Measurements from ENCODE around the gene NTNG1. TPM values are rescaled to one million over a fixed set of nuclear protein-coding genes. Genes with fewer than 3 reads are reported as not detected.

The NTNG1 gene
- total RNA-seq, 4 donors from 2014 or later, result 0.20 to 3.0 (median 1.0) TPM

GRCh38 chr1:107439567-107439966 lies 298.7 kb downstream of the NTNG1 start:
- peaks cover 0 to 4% (median 0%) of the 10 kb centered on the region in 3 donors for H3K4me1 ChIP-seq
- H3K27me3 ChIP-seq, result no peaks in the 10 kb centered on the region
- H3K27ac ChIP-seq, result no peak overlapping the region
- no peaks in the 10 kb centered on the region for H3K9me3 ChIP-seq
- 78 to 79% methylated on average over 3 of the region's 3 CpGs for WGBS, 2 donors (ENCODE audit: low coverage in 1 of 2)
- TF ChIP-seq POLR2AphosphoS5 (IDR thresholded peaks at IDR 0.05) (no peak), EP300 (IDR thresholded peaks at IDR 0.05) (no peak), POLR2A (IDR thresholded peaks at IDR 0.05) (no peak), CTCF (IDR thresholded peaks at IDR 0.05) (no peak)
- ATAC-seq, result no peak
- H3K36me3 ChIP-seq, result no peaks in the 10 kb centered on the region
- no peak overlapping the region for H3K4me3 ChIP-seq

- no peak for ATAC-seq
- TF ChIP-seq EP300 (IDR thresholded peaks at IDR 0.05) (no peak), POLR2A (IDR thresholded peaks at IDR 0.05) (no peak)
- Histone ChIP-seq H3K27me3 (no peaks in the 10 kb centered on the region), H3K36me3 (no peaks in the 10 kb centered on the region), H3K27ac (no peak overlapping the region), H3K9me3 (no peaks in the 10 kb centered on the region), H3K4me1 (no peaks in the 10 kb centered on the region), H3K4me3 (no peak overlapping the region)
- WGBS, 2 donors (ENCODE audit: low coverage in 1 of 2), result 69 to 80% methylated on average over 1 of the region's 1 CpG
Measured at GRCh38 chr1:107442551-107442950, 301.7 kb downstream of the NTNG1 start.

- H3K4me3 ChIP-seq, result no peak overlapping the region
- no peaks in the 10 kb centered on the region for H3K36me3 ChIP-seq
- no peaks in the 10 kb centered on the region for H3K27me3 ChIP-seq
- no peaks in the 10 kb centered on the region for H3K4me1 ChIP-seq
- no peak for TF ChIP-seq EP300 (IDR thresholded peaks at IDR 0.05)
- TF ChIP-seq POLR2AphosphoS5 (IDR thresholded peaks at IDR 0.05), result no peak
- no peak for TF ChIP-seq POLR2A (IDR thresholded peaks at IDR 0.05)
- TF ChIP-seq CTCF (IDR thresholded peaks at IDR 0.05), result no peak
- no peak for ATAC-seq
- H3K9me3 ChIP-seq, result no peaks in the 10 kb centered on the region
- 65 to 71% methylated on average over 4 to 5 of the region's 5 CpGs for whole genome bisulfite sequencing, 2 donors (ENCODE audit: low coverage in 1 of 2)
- H3K27ac ChIP-seq, result no peak overlapping the region
Measured at GRCh38 chr1:107443027-107443426, 302.2 kb downstream of the NTNG1 start.

- no peak overlapping the region for H3K4me3 ChIP-seq
- 72 to 86% methylated on average over 2 of the region's 2 CpGs for WGBS, 2 donors (ENCODE audit: low coverage in 1 of 2)
- H3K9me3 ChIP-seq, result no peaks in the 10 kb centered on the region
- H3K36me3 ChIP-seq, result no peaks in the 10 kb centered on the region
- no peak overlapping the region for H3K27ac ChIP-seq
- H3K27me3 ChIP-seq, result no peaks in the 10 kb centered on the region
- TF ChIP-seq EP300 (IDR thresholded peaks at IDR 0.05), result no peak
- no peak for TF ChIP-seq POLR2A (IDR thresholded peaks at IDR 0.05)
- no peak for TF ChIP-seq POLR2AphosphoS5 (IDR thresholded peaks at IDR 0.05)
- no peak for TF ChIP-seq CTCF (IDR thresholded peaks at IDR 0.05)
- ATAC-seq, result no peak
- no peaks in the 10 kb centered on the region for H3K4me1 ChIP-seq
Measured at GRCh38 chr1:107443860-107444259, 303.0 kb downstream of the NTNG1 start.

- no peak for ATAC-seq
- H3K9me3 ChIP-seq, result no peaks in the 10 kb centered on the region
- no peaks in the 10 kb centered on the region for H3K36me3 ChIP-seq
- whole genome bisulfite sequencing, 2 donors (ENCODE audit: low coverage in 1 of 2), result 88 to 100% methylated on average over 1 of the region's 1 CpG
- H3K4me3 ChIP-seq, result no peak overlapping the region
- no peaks in the 10 kb centered on the region for H3K4me1 ChIP-seq
- no peak for TF ChIP-seq EP300 (IDR thresholded peaks at IDR 0.05)
- TF ChIP-seq POLR2A (IDR thresholded peaks at IDR 0.05), result no peak
- TF ChIP-seq CTCF (IDR thresholded peaks at IDR 0.05), result no peak
- no peak for TF ChIP-seq POLR2AphosphoS5 (IDR thresholded peaks at IDR 0.05)
- H3K27ac ChIP-seq, result no peak overlapping the region
- H3K27me3 ChIP-seq, result no peaks in the 10 kb centered on the region
Measured at GRCh38 chr1:107444302-107444701, 303.5 kb downstream of the NTNG1 start.
